Anterior cingulate cortex (tissue), 58 donors: ENCODE results near the gene SHE.

Experiments used
- DNase-seq, 58 donors: peaks; one replicate each; lab custom pipeline; 2025; lab: John Stamatoyannopoulos, UW

The SHE gene

DNA sequence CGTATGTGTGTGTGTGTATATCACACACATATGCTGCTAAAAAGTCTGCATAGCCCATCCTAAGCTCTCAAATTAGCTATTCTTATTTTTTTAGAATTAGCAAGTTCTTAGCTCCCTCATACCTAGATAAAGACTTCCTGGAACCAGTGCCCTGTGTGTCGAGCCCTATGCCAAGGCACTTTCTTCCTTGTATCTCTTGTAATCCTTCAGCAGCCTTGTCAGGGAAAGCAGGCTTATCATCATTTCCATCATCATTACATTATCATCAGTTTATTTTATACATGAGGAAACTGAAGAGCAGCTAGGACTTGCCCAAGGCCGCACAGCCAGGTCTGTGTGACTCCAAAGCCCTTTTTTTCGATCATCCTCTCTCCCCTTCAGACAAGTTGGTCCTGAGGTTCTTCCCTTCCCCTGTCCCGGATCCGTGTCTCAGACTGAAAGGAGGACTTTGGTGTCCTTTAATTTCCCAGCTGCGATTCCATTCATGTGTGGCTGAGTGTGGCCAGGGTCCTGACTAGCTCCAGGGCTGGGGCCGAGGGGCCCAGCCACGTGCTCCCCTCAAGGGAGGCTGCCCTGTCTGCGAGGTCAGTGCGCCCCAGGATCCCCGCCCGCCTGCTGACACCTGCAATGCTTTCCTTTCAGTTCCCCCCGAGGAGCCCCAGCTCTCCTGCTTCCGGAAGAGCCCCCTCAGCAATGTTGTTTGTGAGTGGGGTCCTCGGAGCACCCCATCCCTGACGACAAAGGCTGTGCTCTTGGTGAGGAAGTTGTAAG, 72.2 kb downstream of the SHE start:
- no peak for DNase-seq
